ENCODE data around the gene ZYG11B.

- TF ChIP-seq CTCF (IDR thresholded peaks at IDR 0.05): no peak
- TF ChIP-seq POLR2AphosphoS5 (IDR thresholded peaks at IDR 0.05): no peak
- TF ChIP-seq POLR2A (IDR thresholded peaks at IDR 0.05): no peak
Observed at GRCh38 chr1:52681136-52681535, 45.1 kb upstream of the ZYG11B start.
